GM23338 (cell line): ENCODE data around the gene GNLY.
A peak's percentile ranks its signal among the peaks of the same experiment; 100 is the strongest.

Source experiments
- CREB1 ChIP-seq: fragments of 250-450 bp; sonication (Bioruptor Pico); IDR thresholded peaks from 2 replicates; pipeline ENCODE4 v1.5.0; 2020; ENCODE audit warnings: low read depth, mild to moderate bottlenecking, moderate library complexity
- EZH2 ChIP-seq: fragments of 200-600 bp; sonication (generic); IDR thresholded peaks from one replicate; pipeline ENCODE4 v1.8.0; 2017; ENCODE audit warnings: antibody characterized with exemption, mild to moderate bottlenecking, low read depth; ENCODE audit not compliant: unreplicated experiment
- EZH2phosphoT487 ChIP-seq: fragments of 200-600 bp; sonication (generic); IDR thresholded peaks from one replicate; pipeline ENCODE4 v1.8.1; 2018; ENCODE audit warnings: antibody characterized with exemption; ENCODE audit not compliant: unreplicated experiment
- JUNB ChIP-seq: IDR thresholded peaks from one replicate; pipeline ENCODE4 v1.6.1; 2016; ENCODE audit warnings: antibody characterized with exemption; ENCODE audit not compliant: unreplicated experiment
- NANOG ChIP-seq: IDR thresholded peaks from 2 replicates; pipeline ENCODE4 v1.6.1; 2016; ENCODE audit warnings: antibody characterized with exemption, borderline replicate concordance
- POLR2AphosphoS5 ChIP-seq: IDR thresholded peaks from 2 replicates; pipeline ENCODE4 v1.6.1; 2016; ENCODE audit warnings: antibody characterized with exemption, low read depth
- STAT1 ChIP-seq: IDR thresholded peaks from one replicate; pipeline ENCODE4 v1.6.1; 2016; ENCODE audit warnings: antibody characterized with exemption; ENCODE audit not compliant: unreplicated experiment
- TF ChIP-seq, protein P1 (sequence below), 2 experiments: fragments of 200-600 bp in 1 of 2; sonication (generic) in 1 of 2; conservative IDR thresholded peaks; 2 replicates each; pipeline versions ENCODE4 v1.5.1 to v1.6.1; 2016 to 2017; ENCODE audit warnings: antibody characterized with exemption in 2 of 2, low read depth in 2 of 2, mild to moderate bottlenecking in 2 of 2, moderate library complexity in 1 of 2
- TF ChIP-seq, protein P2 (sequence below): IDR thresholded peaks from one replicate; pipeline ENCODE4 v1.6.1; 2018; ENCODE audit warnings: antibody characterized with exemption; ENCODE audit not compliant: unreplicated experiment
- TF ChIP-seq, protein P3 (sequence below): IDR thresholded peaks from 2 replicates; pipeline ENCODE4 v1.6.1; 2016; ENCODE audit warnings: antibody characterized with exemption

DNA sequence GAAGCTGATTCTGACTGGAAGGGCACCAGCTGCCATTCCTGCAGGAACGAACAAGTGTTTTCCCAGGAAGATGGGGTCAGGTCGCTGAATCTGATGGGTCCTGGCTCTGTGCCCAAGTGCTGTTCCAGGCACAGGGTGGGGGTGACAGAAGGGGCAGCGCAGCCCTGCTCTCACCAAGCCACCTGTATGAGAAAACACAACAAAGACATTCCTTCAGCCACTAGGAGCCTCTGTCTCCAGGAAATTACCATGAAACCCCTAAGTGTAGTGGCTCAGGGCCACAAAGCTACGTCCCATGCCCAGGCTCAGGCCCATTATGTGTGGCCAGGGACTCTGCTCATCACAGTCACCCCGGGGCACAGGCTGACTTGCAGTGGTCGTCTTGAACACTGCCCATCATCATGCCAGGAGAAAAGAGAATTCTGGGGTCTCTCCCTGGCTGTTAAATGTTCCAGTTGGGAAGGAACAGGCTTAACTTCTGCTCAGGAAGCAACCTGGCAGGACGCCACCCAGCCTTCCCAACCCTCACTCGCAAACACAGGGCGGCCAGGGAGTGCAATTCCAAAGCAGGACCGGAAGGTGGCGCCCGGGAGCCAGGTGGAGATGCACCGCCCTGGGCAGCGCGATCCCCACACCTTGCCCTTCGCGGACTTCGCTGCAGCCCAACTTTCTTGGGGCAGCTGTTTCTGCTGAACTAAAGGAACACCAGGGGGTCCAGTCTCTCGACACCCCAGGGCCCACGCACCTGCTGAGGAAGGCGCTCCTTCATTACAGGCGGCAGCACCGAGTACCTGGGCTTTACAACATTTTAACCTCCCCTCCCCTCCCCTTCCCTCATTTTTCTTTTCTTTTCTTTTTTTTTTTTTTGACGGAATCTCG is 15.1 kb upstream of the GNLY start:
- TF ChIP-seq EZH2 (no peak), STAT1 (no peak), POLR2AphosphoS5 (no peak), EZH2phosphoT487 (no peak), JUNB (no peak), CREB1 (CRISPR knock-in tag) (no peak), NANOG (no peak)
- TF ChIP-seq, protein P1, sequence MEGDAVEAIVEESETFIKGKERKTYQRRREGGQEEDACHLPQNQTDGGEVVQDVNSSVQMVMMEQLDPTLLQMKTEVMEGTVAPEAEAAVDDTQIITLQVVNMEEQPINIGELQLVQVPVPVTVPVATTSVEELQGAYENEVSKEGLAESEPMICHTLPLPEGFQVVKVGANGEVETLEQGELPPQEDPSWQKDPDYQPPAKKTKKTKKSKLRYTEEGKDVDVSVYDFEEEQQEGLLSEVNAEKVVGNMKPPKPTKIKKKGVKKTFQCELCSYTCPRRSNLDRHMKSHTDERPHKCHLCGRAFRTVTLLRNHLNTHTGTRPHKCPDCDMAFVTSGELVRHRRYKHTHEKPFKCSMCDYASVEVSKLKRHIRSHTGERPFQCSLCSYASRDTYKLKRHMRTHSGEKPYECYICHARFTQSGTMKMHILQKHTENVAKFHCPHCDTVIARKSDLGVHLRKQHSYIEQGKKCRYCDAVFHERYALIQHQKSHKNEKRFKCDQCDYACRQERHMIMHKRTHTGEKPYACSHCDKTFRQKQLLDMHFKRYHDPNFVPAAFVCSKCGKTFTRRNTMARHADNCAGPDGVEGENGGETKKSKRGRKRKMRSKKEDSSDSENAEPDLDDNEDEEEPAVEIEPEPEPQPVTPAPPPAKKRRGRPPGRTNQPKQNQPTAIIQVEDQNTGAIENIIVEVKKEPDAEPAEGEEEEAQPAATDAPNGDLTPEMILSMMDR (conservative IDR thresholded peaks at IDR 0.05; ENCODE audit: low read depth in 2 of 2), result peak; percentile 91 to 98
- TF ChIP-seq, protein P2, sequence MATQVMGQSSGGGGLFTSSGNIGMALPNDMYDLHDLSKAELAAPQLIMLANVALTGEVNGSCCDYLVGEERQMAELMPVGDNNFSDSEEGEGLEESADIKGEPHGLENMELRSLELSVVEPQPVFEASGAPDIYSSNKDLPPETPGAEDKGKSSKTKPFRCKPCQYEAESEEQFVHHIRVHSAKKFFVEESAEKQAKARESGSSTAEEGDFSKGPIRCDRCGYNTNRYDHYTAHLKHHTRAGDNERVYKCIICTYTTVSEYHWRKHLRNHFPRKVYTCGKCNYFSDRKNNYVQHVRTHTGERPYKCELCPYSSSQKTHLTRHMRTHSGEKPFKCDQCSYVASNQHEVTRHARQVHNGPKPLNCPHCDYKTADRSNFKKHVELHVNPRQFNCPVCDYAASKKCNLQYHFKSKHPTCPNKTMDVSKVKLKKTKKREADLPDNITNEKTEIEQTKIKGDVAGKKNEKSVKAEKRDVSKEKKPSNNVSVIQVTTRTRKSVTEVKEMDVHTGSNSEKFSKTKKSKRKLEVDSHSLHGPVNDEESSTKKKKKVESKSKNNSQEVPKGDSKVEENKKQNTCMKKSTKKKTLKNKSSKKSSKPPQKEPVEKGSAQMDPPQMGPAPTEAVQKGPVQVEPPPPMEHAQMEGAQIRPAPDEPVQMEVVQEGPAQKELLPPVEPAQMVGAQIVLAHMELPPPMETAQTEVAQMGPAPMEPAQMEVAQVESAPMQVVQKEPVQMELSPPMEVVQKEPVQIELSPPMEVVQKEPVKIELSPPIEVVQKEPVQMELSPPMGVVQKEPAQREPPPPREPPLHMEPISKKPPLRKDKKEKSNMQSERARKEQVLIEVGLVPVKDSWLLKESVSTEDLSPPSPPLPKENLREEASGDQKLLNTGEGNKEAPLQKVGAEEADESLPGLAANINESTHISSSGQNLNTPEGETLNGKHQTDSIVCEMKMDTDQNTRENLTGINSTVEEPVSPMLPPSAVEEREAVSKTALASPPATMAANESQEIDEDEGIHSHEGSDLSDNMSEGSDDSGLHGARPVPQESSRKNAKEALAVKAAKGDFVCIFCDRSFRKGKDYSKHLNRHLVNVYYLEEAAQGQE, result no peak
- TF ChIP-seq, protein P3, sequence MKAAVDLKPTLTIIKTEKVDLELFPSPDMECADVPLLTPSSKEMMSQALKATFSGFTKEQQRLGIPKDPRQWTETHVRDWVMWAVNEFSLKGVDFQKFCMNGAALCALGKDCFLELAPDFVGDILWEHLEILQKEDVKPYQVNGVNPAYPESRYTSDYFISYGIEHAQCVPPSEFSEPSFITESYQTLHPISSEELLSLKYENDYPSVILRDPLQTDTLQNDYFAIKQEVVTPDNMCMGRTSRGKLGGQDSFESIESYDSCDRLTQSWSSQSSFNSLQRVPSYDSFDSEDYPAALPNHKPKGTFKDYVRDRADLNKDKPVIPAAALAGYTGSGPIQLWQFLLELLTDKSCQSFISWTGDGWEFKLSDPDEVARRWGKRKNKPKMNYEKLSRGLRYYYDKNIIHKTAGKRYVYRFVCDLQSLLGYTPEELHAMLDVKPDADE, result no peak
